Esophagus muscularis mucosa (tissue), 4 donors: ENCODE data around the gene MRPL37. TPM values are rescaled to one million over a fixed set of nuclear protein-coding genes. Genes with fewer than 3 reads are reported as not detected.

Source experiments
- DNase-seq: peaks from one replicate; pipeline ENCODE4 v3.0.0-alpha.2; 2017; ENCODE audit errors: extremely low spot score
- H3K27ac ChIP-seq, 4 donors: fragments of 200-600 bp; sonication (generic); replicated peaks in 1 of 4; 1 replicate in 3 of 4; 2 replicates in 1 of 4; pipeline ENCODE4 v1.5.1; 2016 to 2019; ENCODE audit warnings: mild to moderate bottlenecking in 1 of 4
- H3K27me3 ChIP-seq, 4 donors: fragments of 200-600 bp; sonication (generic); one replicate each; pipeline versions ENCODE4 v1.5.1 to v1.6.0; 2016 to 2019
- H3K36me3 ChIP-seq, 4 donors: fragments of 200-600 bp; sonication (generic); one replicate each; pipeline ENCODE4 v1.5.1; 2016 to 2019
- H3K4me1 ChIP-seq, 4 donors: fragments of 200-600 bp; sonication (generic); one replicate each; pipeline ENCODE4 v1.5.1; 2016 to 2019
- H3K4me3 ChIP-seq, 4 donors: fragments of 200-600 bp; sonication (generic); 1 replicate in 2 of 4; 2 replicates in 2 of 4; pipeline ENCODE4 v1.5.1; 2016 to 2019; ENCODE audit warnings: mild to moderate bottlenecking in 4 of 4, moderate library complexity in 1 of 4
- H3K9me3 ChIP-seq, 4 donors: fragments of 200-600 bp; sonication (generic); 1 replicate in 3 of 4; 2 replicates in 1 of 4; pipeline ENCODE4 v1.5.1; 2016 to 2019
- EP300 ChIP-seq: sonication (generic); formaldehyde crosslinking; IDR thresholded peaks from one replicate; pipeline ENCODE4 v1.6.1; 2017; ENCODE audit warnings: antibody characterized with exemption
- POLR2A ChIP-seq: fragments of 450-650 bp; IDR thresholded peaks from one replicate; pipeline ENCODE4 v1.6.1; 2017; ENCODE audit warnings: antibody characterized with exemption, moderate library complexity, mild to moderate bottlenecking, low read depth
- POLR2AphosphoS5 ChIP-seq, 2 donors: sonication (generic); formaldehyde crosslinking; IDR thresholded peaks; one replicate each; pipeline ENCODE4 v1.6.1; 2017; ENCODE audit warnings: antibody characterized with exemption in 2 of 2
- WGBS: methylation state at CpG from one replicate; pipeline ENCODE4 v1.1.5; 2018; 5-methylcytosine and 5-hydroxymethylcytosine counted together
- intact Hi-C: fragments of 100-400 bp; cut with DNase I; formaldehyde crosslinking; loops from one replicate; pipeline ENCODE4 v1.15.1; 2023
- total RNA-seq, 4 donors: library from RNA; depleted of rRNA; stranded (reverse); fragments of >200 nt; gene quantifications; one replicate each; pipeline versions ENCODE4 v1.1.0 to v1.2.1, GENCODE V29; 2016
- TF ChIP-seq, protein P1 (sequence below), 3 experiments: fragments of 200-600 bp in 2 of 3; fragments of 450-650 bp in 1 of 3; sonication (generic) in 2 of 3; IDR thresholded peaks; one replicate each; pipeline ENCODE4 v1.5.1; 2017 to 2019; ENCODE audit warnings: antibody characterized with exemption in 3 of 3, mild to moderate bottlenecking in 2 of 3, moderate library complexity in 1 of 3

The MRPL37 gene
- total RNA-seq, 4 donors from 2014 or later = 54.2 to 62.1 (median 58.4) TPM

DNA sequence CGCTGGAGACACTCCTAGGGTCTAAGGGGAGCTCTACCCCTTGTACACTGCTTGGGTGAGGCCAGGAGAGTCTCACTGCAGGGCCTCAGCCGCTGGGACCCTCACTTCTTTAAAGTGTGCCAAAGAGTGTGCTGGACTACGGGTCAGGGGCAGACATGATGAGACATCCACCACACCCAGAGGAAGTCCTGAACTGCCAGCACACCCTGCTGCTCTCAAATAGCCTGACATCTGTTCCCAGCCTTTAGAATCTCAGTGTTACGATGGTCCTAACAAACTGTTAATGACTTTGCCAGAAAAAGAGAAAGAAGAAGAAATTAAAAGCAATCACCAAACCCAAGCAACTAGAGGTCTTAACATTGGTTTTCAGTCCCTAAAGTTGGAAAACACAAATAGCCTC is 49.0 kb downstream of the MRPL37 start:
- DNase-seq = no peak
- intact Hi-C loops = no loop called here
- peak overlapping the region in 2 of 4 donors; percentile 13 to 36 for H3K27ac ChIP-seq
- no peaks in the 10 kb centered on the region for H3K27me3 ChIP-seq
- peaks cover 12 to 33% (median 29%) of the 10 kb centered on the region in 4 donors for H3K4me1 ChIP-seq
- no peak overlapping the region for H3K4me3 ChIP-seq
- peaks cover 11 to 73% (median 36%) of the 10 kb centered on the region in 4 donors for H3K36me3 ChIP-seq
- TF ChIP-seq POLR2AphosphoS5 (IDR thresholded peaks at IDR 0.05) (no peak), EP300 (no peak), POLR2A (no peak)
- TF ChIP-seq, protein P1, sequence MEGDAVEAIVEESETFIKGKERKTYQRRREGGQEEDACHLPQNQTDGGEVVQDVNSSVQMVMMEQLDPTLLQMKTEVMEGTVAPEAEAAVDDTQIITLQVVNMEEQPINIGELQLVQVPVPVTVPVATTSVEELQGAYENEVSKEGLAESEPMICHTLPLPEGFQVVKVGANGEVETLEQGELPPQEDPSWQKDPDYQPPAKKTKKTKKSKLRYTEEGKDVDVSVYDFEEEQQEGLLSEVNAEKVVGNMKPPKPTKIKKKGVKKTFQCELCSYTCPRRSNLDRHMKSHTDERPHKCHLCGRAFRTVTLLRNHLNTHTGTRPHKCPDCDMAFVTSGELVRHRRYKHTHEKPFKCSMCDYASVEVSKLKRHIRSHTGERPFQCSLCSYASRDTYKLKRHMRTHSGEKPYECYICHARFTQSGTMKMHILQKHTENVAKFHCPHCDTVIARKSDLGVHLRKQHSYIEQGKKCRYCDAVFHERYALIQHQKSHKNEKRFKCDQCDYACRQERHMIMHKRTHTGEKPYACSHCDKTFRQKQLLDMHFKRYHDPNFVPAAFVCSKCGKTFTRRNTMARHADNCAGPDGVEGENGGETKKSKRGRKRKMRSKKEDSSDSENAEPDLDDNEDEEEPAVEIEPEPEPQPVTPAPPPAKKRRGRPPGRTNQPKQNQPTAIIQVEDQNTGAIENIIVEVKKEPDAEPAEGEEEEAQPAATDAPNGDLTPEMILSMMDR (IDR thresholded peaks at IDR 0.05) = no peak
- no peaks in the 10 kb centered on the region for H3K9me3 ChIP-seq
- WGBS = 81% methylated on average over 4 of the region's 4 CpGs

DNA sequence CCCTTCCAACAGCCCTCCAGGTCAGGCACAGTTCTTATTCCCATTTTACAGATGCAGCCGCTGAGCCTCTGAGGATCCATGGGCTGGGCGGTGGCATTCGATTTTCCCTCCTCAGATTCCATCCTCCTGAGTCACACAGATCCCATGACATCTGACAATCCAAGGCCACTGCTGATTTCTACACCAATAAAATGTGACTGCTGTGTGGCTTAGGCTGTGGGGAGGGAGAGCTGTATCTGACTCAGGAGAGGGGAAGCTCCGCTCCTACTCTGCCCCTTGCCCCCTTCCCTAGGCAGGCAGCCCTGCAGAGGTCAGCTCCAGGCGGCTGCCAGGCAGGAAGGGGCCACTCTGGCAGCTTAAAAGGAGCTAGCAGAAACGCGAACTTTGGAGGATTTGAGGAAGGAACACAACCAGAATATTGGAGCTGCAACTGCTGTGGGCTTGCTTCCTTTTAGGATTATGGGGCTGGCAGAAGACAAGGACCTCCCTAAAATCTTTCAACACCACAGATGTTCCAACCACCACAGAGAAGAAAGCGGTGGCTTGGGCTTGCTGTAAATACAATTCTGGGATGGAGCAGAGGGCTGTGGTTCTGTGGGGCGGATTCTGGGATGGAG is 50.0 kb downstream of the MRPL37 start:
- DNase-seq = no peak

DNA sequence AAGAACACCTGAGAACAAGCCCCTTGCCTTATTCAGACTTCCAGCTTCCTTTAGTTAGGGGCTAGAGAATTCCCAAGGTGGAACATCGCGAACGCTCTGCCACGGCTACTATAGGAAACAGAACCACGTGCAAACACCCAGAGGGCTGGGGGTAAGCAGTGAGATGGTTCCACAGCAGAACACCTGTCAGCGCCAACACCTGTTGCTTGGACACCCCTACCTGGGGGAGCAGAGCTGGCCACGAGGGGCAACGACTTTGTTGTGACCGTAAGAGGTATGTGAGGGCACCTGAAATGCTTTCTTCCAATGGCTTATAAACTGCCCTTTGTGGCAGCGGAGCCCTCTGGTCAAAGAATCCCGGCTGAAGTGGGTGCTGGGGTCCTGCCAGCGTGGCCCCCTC is 50.7 kb downstream of the MRPL37 start:
- WGBS = 89% methylated on average over 12 of the region's 12 CpGs
- peaks cover 11 to 63% (median 37%) of the 10 kb centered on the region in 4 donors for H3K36me3 ChIP-seq
- peaks cover 11 to 36% (median 29%) of the 10 kb centered on the region in 4 donors for H3K4me1 ChIP-seq
- DNase-seq = no peak
- intact Hi-C loops = no loop called here
- TF ChIP-seq, protein P1 (IDR thresholded peaks at IDR 0.05) = no peak
- no peak for TF ChIP-seq EP300
- TF ChIP-seq POLR2A = no peak
- no peak for TF ChIP-seq POLR2AphosphoS5 (IDR thresholded peaks at IDR 0.05)
- H3K4me3 ChIP-seq = no peak overlapping the region
- no peaks in the 10 kb centered on the region for H3K27me3 ChIP-seq
- peak overlapping the region in 1 of 4 donors; percentile 20 for H3K27ac ChIP-seq
- H3K9me3 ChIP-seq = no peaks in the 10 kb centered on the region

More for the DNA sequence above, 50.0 kb downstream of the MRPL37 start:
- peaks cover 12 to 43% (median 32%) of the 10 kb centered on the region in 4 donors for H3K4me1 ChIP-seq
- no peaks in the 10 kb centered on the region for H3K27me3 ChIP-seq
- peak overlapping the region; percentile 20 to 54 (median 43) for H3K27ac ChIP-seq
- intact Hi-C loops = no loop called here
- TF ChIP-seq, protein P1 (IDR thresholded peaks at IDR 0.05) = no peak
- TF ChIP-seq EP300 = no peak
- TF ChIP-seq POLR2AphosphoS5 (IDR thresholded peaks at IDR 0.05) = no peak
- WGBS = 68% methylated on average over 9 of the region's 9 CpGs
- no peaks in the 10 kb centered on the region for H3K9me3 ChIP-seq
- no peak overlapping the region for H3K4me3 ChIP-seq
- peaks cover 11 to 64% (median 38%) of the 10 kb centered on the region in 4 donors for H3K36me3 ChIP-seq

DNA sequence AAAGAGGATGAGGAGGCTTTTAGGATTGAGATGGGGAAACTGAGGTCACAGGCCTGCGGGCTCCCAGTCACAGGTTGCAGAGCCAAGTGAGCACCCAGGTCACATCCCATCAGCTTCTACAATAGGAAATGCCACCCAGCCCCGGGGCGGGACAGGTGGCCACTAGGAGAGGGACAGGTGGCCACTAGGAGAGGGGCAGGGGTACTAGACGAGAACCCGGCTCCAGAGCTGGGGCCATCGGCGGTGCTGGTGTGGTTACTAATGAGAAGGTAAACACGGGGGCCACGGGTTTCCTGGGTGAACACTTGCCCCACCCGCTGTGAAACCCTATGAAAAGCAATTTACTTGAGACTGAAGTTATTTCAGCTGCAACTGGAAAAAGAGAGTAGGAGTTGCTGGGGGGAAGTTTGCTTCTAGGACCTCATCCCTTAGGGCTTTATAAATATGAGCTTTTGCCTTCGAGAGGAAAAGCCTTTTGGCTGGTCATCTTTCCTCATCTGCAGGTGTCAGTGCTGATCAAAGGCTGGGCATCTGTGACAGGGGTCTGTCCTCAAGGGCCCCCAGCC is 52.5 kb downstream of the MRPL37 start:
- Histone ChIP-seq H3K27me3 (no peaks in the 10 kb centered on the region), H3K9me3 (no peaks in the 10 kb centered on the region), H3K4me3 (no peak overlapping the region), H3K36me3 (peaks cover 6 to 54% (median 31%) of the 10 kb centered on the region in 4 donors), H3K4me1 (peaks cover 5 to 27% (median 21%) of the 10 kb centered on the region in 4 donors), H3K27ac (no peak overlapping the region)
- TF ChIP-seq POLR2A (no peak), EP300 (no peak), POLR2AphosphoS5 (IDR thresholded peaks at IDR 0.05) (no peak)
- TF ChIP-seq, protein P1 (IDR thresholded peaks at IDR 0.05) = no peak
- WGBS = 92% methylated on average over 10 of the region's 11 CpGs
- intact Hi-C loops = no loop called here
- no peak for DNase-seq
